Activated naive CD4-positive, alpha-beta T cell treated with anti-CD3 and anti-CD28 coated beads, Interleukin-2, amount 50 U/mL, for 72 hours (primary cell): ENCODE data around the gene SLC16A2. TPM values are rescaled to one million over a fixed set of nuclear protein-coding genes. Genes with fewer than 3 reads are reported as not detected.
A peak's percentile ranks its signal among the peaks of the same experiment; 100 is the strongest.
"Not testable (repeated sequence)": the region's sequence is repeated elsewhere in the genome, so short reads cannot be mapped to it uniquely, and the experiment has no call there.

ENCODE experiments used
- ATAC-seq, 2 donors: fragments of 150-1000 bp; cut with Tn5 transposase; 2 replicates each; pipeline ENCODE4 v1.10.0; 2021; ENCODE audit warnings: mild to moderate bottlenecking in 2 of 2, moderate library complexity in 2 of 2
- DNase-seq, 2 donors: peaks; one replicate each; pipeline ENCODE4 v3.0.0; 2021 to 2022; ENCODE audit warnings: low spot score in 2 of 2
- H3K27ac Mint-ChIP-seq, 2 donors: one replicate each; pipeline ENCODE4 v1.8.0; 2022; ENCODE audit warnings: mild to moderate bottlenecking in 2 of 2, mixed read lengths in 2 of 2
- H3K36me3 Mint-ChIP-seq, 2 donors: one replicate each; pipeline ENCODE4 v1.8.0; 2022; ENCODE audit warnings: mixed read lengths in 2 of 2
- H3K9me3 Mint-ChIP-seq, 2 donors: one replicate each; pipeline ENCODE4 v1.8.0; 2022; ENCODE audit warnings: mixed read lengths in 2 of 2
- total RNA-seq, 2 donors: library from RNA; stranded (reverse); gene quantifications; one replicate each; pipeline ENCODE4 v1.2.3, GENCODE V29; 2022

SLC16A2 gene
- total RNA-seq, 2 donors from 2014 or later = 0.60 to 2.2 TPM

- no peak for DNase-seq
- no peak for ATAC-seq
- H3K27ac Mint-ChIP-seq = no peak overlapping the region
- H3K9me3 Mint-ChIP-seq = no peaks in the 10 kb centered on the region
- no peaks in the 10 kb centered on the region for H3K36me3 Mint-ChIP-seq
Measured at GRCh38 chrX:74465424-74465823, 44.1 kb downstream of the SLC16A2 start.

- DNase-seq = no peak
- H3K9me3 Mint-ChIP-seq = no peaks in the 10 kb centered on the region
- no peaks in the 10 kb centered on the region for H3K36me3 Mint-ChIP-seq
- no peak overlapping the region for H3K27ac Mint-ChIP-seq
- ATAC-seq = no peak
Measured at GRCh38 chrX:74467656-74468055, 46.4 kb downstream of the SLC16A2 start.

DNA sequence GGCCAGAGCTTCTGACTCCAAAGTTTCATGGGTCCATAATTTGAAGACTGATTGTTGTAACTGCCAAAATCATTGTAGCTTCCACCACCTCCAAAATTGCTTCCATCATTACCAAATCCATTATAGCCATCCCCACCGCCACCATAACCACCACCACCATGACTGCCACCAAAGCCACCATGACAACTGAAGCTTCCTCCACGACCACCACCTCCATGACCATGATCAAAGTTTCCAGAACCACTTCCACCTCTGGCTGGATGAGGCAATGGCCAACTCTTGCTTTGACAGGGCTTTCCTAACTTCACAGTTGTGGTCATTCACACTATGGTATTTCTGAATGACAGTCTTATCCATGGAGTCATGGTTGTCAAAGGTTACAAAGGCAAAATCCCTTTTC is 51.8 kb downstream of the SLC16A2 start:
- DNase-seq = peak in 1 of 2 donors; percentile 57
- not testable (repeated sequence) for H3K36me3 Mint-ChIP-seq, H3K27ac Mint-ChIP-seq, H3K9me3 Mint-ChIP-seq
- ATAC-seq = peak in 1 of 2 donors; percentile 66

DNA sequence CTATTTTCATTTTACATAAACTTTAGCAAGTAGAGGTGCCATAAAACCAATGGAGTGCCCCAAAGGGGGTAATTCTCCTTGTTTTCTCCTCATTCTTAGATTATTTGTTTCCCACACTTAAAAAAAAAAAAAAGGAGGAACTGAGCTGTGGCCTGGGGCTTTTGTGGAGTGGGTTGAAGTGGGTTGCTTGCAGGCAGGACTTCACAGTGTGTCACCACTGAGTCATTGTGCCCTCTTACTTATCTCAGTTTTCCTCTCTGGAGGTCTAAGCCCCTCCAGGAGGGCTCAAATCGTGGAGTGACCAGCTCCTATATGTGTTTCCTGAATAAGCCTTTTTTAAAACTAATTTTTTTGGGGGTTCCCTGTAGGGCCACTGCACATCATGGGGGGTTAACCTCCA is 69.0 kb downstream of the SLC16A2 start:
- ATAC-seq (no peak), DNase-seq (no peak)
- Mint-ChIP-seq H3K9me3 (no peaks in the 10 kb centered on the region), H3K36me3 (no peaks in the 10 kb centered on the region), H3K27ac (no peak overlapping the region)

DNA sequence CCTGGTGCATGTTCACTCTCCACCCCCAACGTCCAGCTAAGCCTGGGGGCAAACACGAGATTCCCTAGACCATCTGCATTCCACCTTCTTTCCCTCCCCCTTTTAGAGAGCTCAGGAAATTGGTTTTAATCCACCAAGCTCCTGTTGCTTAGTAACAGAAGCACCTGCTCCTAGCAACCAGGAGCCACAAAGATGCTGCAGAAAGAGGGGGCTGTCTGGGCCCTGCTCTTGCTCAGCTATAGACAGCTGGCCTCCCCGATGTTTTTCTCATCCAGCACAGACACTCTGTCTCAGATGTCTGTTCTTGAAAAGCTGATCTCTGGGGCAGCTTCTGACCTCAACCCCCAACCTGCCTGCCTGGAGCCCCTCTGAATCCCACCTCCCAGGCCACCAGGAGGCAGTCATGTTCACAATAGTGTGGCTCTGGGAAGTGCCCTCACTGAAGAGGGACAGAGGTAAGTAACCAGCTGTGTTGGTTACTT is 71.5 kb downstream of the SLC16A2 start:
- ATAC-seq (no peak), DNase-seq (peak in 1 of 2 donors; percentile 11)

GRCh38 chrX:74493806-74494205 is 72.5 kb downstream of the SLC16A2 start:
- Mint-ChIP-seq H3K27ac (no peak overlapping the region), H3K9me3 (no peaks in the 10 kb centered on the region), H3K36me3 (no peaks in the 10 kb centered on the region)
- DNase-seq (no peak), ATAC-seq (no peak)

More for the DNA sequence above, 71.5 kb downstream of the SLC16A2 start:
- Mint-ChIP-seq H3K36me3 (no peaks in the 10 kb centered on the region), H3K27ac (no peak overlapping the region), H3K9me3 (no peaks in the 10 kb centered on the region)

DNA sequence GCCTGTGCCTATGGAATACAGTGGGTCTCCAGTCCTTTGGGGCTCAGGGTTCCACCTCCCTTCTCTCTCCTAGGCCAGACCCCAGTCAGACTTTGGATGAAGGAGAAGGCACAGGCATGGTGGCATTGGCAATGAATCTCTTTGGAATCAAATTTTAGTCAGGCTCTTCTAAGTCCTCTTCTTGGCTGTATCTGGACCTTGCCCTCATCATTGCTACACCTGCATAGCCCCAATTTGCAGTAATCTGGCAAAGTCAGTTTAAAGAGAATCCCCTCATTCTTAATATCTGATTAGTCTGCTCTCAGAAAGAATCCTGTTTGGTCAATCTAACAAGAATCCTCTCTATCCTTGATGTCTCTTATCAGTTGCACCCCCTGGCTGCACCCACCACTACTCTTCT is 77.6 kb downstream of the SLC16A2 start:
- no peak overlapping the region for H3K27ac Mint-ChIP-seq
- ATAC-seq = no peak
- H3K9me3 Mint-ChIP-seq = no peaks in the 10 kb centered on the region
- H3K36me3 Mint-ChIP-seq = no peaks in the 10 kb centered on the region
- no peak for DNase-seq

DNA sequence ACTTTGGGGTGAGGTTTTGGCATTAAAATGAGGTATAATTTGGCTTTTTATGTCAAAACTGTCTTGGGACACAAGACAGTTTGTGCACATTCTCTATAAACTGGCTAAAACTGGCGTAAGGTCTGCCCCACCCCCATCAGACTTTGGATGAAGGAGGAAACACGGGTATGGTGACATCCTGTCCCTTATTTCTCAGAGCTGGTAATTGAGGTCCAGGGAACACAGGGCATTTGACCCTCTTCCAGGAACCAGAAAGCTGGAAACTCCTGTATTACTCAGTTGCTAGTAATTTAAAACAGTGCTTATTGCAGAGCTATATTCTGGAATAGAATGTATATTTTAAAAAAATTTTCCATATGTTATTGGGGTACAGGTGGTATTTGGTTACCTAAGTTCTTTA is 78.8 kb downstream of the SLC16A2 start:
- no peaks in the 10 kb centered on the region for H3K36me3 Mint-ChIP-seq
- ATAC-seq (no peak), DNase-seq (no peak)
- H3K9me3 Mint-ChIP-seq = no peaks in the 10 kb centered on the region
- no peak overlapping the region for H3K27ac Mint-ChIP-seq

GRCh38 chrX:74500555-74500954 is 79.3 kb downstream of the SLC16A2 start:
- H3K36me3 Mint-ChIP-seq = no peaks in the 10 kb centered on the region
- no peaks in the 10 kb centered on the region for H3K9me3 Mint-ChIP-seq
- no peak overlapping the region for H3K27ac Mint-ChIP-seq
- DNase-seq = no peak
- ATAC-seq = no peak

DNA sequence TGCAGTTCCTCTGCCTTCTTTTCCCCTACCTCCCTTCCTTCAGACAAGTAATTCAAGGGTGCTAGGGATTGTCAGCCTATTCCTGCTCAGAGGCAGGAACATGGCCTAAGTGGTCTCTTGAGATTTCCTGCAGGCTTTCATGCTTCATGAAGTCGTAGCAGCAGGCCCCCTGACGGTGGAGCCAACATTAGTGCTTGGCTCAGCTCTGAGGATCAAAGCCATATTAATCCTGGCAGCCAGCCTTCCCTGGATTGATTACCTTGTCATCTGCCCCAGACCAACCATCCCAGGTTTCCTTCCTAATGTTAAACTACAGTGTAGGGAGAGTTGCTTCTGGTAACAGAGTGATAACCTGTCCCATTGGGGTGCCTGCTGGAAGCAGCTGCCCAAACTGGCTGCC is 84.1 kb downstream of the SLC16A2 start:
- DNase-seq (no peak), ATAC-seq (no peak)
- H3K27ac Mint-ChIP-seq = no peak overlapping the region
- no peaks in the 10 kb centered on the region for H3K9me3 Mint-ChIP-seq
- H3K36me3 Mint-ChIP-seq = no peaks in the 10 kb centered on the region

- H3K36me3 Mint-ChIP-seq = no peaks in the 10 kb centered on the region
- no peak for DNase-seq
- no peak for ATAC-seq
- no peaks in the 10 kb centered on the region for H3K9me3 Mint-ChIP-seq
- peak overlapping the region in 1 of 2 donors; percentile 0 for H3K27ac Mint-ChIP-seq
Measured at GRCh38 chrX:74506317-74507115, 85.2 kb downstream of the SLC16A2 start.

- ATAC-seq = no peak
- Mint-ChIP-seq H3K36me3 (no peaks in the 10 kb centered on the region), H3K27ac (no peak overlapping the region), H3K9me3 (no peaks in the 10 kb centered on the region)
- no peak for DNase-seq
Measured at GRCh38 chrX:74507191-74507590, 85.9 kb downstream of the SLC16A2 start.

GRCh38 chrX:74509989-74510388 is 88.7 kb downstream of the SLC16A2 start:
- no peak overlapping the region for H3K27ac Mint-ChIP-seq
- no peaks in the 10 kb centered on the region for H3K9me3 Mint-ChIP-seq
- no peak for DNase-seq
- ATAC-seq = no peak
- H3K36me3 Mint-ChIP-seq = no peaks in the 10 kb centered on the region

GRCh38 chrX:74510401-74510800 is 89.1 kb downstream of the SLC16A2 start:
- DNase-seq (no peak), ATAC-seq (peak in 1 of 2 donors; percentile 41)
- H3K9me3 Mint-ChIP-seq = no peaks in the 10 kb centered on the region
- no peak overlapping the region for H3K27ac Mint-ChIP-seq
- no peaks in the 10 kb centered on the region for H3K36me3 Mint-ChIP-seq

GRCh38 chrX:74511704-74512103 is 90.4 kb downstream of the SLC16A2 start:
- Mint-ChIP-seq H3K36me3 (no peaks in the 10 kb centered on the region), H3K27ac (no peak overlapping the region), H3K9me3 (no peaks in the 10 kb centered on the region)
- DNase-seq = no peak
- no peak for ATAC-seq

GRCh38 chrX:74514384-74514783 is 93.1 kb downstream of the SLC16A2 start:
- H3K36me3 Mint-ChIP-seq = no peaks in the 10 kb centered on the region
- no peak overlapping the region for H3K27ac Mint-ChIP-seq
- no peak for DNase-seq

DNA sequence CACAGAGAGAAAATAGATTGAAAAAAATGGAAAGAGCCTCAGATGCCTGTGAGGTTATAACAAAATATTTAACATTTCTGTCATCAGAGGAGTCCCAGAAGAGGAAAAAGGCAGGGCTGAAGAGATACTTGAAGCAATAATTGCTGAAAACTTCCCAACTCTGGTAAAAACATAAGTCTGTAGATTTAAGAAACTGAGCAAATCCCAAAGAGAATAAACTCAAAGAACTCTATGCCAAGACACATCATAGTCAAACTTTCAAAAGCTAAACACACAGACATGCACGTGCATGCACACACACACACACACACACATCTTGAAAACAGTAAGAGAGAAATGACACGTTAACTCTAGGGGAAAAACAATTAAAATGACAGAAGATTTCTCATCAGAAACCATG is 94.1 kb downstream of the SLC16A2 start:
- Mint-ChIP-seq H3K36me3 (no peaks in the 10 kb centered on the region), H3K27ac (no peak overlapping the region), H3K9me3 (no peaks in the 10 kb centered on the region)
- ATAC-seq (no peak), DNase-seq (no peak)

More at GRCh38 chrX:74514384-74514783, 93.1 kb downstream of the SLC16A2 start:
- H3K9me3 Mint-ChIP-seq = no peaks in the 10 kb centered on the region
- ATAC-seq = no peak

GRCh38 chrX:74516013-74516412 is 94.7 kb downstream of the SLC16A2 start:
- DNase-seq, H3K9me3 Mint-ChIP-seq, ATAC-seq, H3K27ac Mint-ChIP-seq, H3K36me3 Mint-ChIP-seq: not testable (repeated sequence)
